GM21526 (cell line): ENCODE results near the gene LOXL3.
A peak's percentile ranks its signal among the peaks of the same experiment; 100 is the strongest.

ENCODE experiments used
- ATAC-seq: cut with Tn5 transposase; IDR thresholded peaks from one replicate; pipeline ENCODE4 v1.9.1; 2021; ENCODE audit warnings: moderate library complexity; ENCODE audit not compliant: unreplicated experiment, low FRiP score

LOXL3 gene

DNA sequence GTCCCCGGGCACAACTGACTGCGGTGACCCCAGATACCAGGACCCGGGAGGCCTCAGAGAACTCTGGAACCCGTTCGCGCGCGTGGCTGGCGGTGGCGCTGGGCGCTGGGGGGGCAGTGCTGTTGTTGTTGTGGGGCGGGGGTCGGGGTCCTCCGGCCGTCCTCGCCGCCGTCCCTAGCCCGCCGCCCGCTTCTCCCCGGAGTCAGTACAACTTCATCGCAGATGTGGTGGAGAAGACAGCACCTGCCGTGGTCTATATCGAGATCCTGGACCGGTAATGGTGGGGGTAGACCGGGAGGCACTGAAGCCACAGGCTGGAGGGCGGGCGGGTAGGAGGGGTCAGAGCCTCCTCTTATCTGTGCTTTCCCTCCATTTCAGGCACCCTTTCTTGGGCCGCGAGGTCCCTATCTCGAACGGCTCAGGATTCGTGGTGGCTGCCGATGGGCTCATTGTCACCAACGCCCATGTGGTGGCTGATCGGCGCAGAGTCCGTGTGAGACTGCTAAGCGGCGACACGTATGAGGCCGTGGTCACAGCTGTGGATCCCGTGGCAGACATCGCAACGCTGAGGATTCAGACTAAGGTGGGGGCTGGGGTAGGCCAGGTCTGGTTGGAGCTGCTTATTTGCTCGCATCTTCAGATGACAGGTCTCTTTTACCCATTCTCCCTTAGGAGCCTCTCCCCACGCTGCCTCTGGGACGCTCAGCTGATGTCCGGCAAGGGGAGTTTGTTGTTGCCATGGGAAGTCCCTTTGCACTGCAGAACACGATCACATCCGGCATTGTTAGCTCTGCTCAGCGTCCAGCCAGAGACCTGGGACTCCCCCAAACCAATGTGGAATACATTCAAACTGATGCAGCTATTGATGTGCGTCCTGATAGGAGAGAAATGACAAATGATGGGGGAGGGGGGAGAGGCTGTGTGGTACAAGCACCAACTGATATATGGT lies 23.2 kb downstream of the LOXL3 start:
- peak; percentile 17 for ATAC-seq

GRCh38 chr2:74529357-74530238 lies 24.1 kb downstream of the LOXL3 start, which contains the start of the genes AUP1 and HTRA2:
Gene AUP1, minus strand, starts transcription at chr2:74529706. Its CDS starts 77 bp downstream, at chr2:74529629.
Gene HTRA2, plus strand, starts transcription at chr2:74529933. Its CDS starts 74 bp downstream, at chr2:74530007.
- ATAC-seq = peak; percentile 73

DNA sequence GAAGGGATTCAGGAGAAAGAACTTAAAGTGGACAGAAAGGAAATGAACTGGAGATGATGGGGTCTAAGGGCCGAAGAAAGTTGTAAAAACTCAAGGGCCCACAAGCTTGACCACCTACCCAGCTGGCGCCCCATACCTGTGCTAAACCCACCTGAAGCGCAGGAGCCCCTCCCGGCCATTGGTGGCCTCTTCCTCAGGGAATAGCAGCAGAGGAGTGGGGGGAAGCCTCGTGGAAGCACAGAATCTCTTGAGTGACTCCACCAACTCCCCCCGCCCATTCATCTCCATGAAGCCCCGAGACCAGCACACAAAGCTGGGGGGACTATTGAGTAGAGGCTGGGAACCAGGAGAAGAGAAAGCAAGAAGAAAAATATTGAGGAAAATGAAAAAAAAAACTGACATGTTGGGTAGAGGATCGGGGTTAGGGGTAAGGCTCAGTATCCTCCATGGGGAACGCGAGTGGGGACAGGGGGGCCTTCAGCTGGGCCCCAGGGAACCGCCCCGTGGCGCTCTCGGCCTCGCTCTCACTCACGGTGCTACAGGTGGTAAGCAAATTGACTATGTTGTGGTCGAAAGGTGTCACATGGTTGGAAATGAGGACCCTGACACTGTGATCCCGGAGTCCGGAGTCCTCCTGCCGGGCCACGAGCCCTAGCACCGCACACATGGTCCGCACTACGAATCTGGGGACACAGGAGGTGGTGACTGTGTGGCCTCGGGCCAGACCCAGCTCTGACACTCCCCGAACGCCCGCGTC lies 25.0 kb downstream of the LOXL3 start:
- ATAC-seq = peak; percentile 10

- ATAC-seq = no peak
Measured at GRCh38 chr2:74527741-74528140, 26.0 kb downstream of the LOXL3 start.

DNA sequence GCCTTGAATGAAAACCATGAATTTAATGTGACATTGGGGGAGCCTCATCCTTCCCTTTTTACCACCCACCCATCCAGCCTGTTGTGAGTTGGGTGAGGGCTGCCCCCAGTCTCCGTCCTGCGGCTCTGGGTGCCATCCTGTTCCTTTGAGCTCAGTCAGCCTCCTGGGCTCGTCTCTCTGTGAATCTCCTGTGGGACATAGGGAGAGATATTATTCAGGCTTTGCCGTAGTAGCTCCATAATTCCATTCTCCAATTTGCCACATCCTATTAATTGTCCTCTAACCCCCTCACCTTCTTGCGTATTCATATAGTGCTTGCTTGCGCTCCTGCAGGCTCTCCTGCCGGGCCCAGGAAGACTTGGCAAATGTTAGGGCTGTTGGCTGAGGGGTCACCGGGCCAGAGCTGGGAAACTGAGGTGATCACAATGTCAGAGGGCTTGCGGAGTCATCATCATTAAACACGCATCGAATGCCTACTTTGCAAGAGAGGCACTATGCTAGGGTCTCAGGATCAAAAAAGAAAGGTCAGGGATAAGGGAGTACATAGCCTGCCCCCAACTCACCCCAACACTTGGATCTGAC lies 27.0 kb downstream of the LOXL3 start:
- ATAC-seq = no peak

DNA sequence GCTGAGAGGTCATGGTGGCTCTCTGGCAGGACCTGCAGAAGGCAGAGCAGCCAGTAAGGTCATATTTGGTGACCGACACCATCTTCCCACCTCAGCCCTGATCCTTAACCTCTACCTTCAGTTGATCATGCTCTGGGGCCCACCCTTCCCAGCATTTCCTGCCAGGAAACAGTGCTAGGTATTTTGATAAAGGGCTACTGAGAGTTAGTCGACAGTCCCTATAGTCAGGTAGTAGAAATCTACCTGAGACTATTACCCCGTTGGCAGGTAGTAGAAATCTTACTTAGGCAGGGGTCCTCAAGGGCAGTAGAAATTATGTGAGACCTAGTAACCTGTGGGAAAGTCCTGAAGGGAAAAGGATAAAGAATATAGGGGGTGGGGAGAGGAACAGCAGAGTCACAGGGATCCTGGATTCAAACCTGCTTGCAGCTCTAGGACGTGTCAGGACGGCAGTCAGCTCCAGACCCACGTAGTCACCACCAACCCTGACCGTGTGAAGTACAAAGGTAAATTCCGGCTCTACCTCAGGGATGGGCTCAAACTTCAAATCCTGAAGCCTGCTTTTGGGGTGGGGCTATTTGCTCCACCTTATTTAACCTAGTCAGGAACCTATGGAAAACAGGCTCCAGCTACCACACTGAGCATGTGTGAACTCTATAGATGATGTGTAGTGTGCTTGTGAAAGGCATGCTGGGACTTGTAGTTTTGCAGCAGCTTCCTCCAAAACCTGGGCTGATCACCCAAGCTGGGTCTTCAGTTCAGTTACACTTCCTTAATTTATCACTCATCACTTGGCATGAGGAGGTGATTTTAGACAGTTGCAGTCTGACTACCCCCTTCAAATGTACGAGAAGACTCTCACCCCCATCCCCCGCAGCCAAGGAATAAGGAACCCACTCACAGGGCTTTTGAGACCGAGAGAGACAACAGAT lies 27.8 kb downstream of the LOXL3 start, which contains the start of gene DQX1:
Gene DQX1 (minus strand): TSS at position 515 of the 932 bp plus-strand sequence. CDS start 502 bp downstream, at position 13.
- no peak for ATAC-seq

DNA sequence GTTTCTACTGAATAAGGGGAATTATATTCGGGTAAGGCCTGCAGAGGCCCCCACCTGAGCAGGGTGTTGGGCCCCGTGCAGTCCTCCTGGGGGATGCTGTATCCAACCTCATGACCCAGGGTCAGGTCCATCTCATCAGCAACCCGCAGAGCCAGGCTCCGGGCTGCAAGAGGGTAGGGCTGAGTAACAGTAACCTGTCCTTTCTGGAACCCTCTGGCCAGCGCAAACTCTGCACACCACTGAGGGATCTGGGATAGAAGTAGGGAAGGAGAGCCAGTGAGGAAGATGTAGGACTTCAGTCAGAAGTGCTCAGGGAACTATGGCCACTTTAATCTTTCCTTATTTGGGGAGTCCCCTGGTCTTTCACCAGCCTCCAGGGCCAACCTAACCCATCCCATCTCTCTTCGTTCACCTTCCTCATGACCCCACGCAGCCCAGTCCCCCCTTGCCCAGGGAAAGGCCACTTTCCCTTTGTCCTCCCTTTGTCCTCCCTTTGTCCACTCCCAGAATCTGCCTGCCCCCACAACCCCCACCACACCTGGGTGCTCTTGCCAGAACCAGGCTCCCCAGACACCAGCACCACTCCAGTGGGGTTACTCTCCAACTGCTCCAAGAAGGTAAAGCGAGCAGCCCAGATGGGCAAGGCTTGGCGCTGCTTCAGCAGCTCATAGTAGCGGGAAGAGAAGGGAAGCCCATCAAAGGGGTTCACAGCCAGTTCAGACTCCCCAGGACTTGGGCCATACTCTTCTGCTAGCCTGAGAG lies 28.6 kb downstream of the LOXL3 start:
- no peak for ATAC-seq

- ATAC-seq = no peak
Measured at GRCh38 chr2:74524005-74524404, 29.7 kb downstream of the LOXL3 start.

- ATAC-seq = no peak
Measured at GRCh38 chr2:74522516-74522915, 31.2 kb downstream of the LOXL3 start.

DNA sequence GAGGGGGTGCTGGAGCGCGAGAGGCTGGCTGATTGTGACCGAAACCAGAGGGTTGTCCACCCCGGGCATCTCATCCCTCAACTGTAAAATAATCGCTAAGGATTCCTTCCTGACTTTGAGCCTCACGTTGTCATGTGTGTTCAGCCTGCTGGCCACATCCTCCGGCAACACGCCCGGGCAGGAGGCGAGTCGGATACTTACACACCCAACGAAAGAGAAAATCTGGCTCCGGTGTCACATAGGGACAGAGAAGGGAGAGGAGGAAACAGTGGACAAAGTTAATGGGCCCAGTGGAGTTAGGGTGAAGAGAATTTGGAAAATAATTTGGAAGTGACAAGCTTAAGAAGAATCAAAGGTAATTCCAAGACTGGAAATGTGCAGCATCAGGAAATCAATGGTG lies 37.1 kb downstream of the LOXL3 start:
- no peak for ATAC-seq

- ATAC-seq = no peak
Measured at GRCh38 chr2:74515981-74516633, 37.6 kb downstream of the LOXL3 start.

DNA sequence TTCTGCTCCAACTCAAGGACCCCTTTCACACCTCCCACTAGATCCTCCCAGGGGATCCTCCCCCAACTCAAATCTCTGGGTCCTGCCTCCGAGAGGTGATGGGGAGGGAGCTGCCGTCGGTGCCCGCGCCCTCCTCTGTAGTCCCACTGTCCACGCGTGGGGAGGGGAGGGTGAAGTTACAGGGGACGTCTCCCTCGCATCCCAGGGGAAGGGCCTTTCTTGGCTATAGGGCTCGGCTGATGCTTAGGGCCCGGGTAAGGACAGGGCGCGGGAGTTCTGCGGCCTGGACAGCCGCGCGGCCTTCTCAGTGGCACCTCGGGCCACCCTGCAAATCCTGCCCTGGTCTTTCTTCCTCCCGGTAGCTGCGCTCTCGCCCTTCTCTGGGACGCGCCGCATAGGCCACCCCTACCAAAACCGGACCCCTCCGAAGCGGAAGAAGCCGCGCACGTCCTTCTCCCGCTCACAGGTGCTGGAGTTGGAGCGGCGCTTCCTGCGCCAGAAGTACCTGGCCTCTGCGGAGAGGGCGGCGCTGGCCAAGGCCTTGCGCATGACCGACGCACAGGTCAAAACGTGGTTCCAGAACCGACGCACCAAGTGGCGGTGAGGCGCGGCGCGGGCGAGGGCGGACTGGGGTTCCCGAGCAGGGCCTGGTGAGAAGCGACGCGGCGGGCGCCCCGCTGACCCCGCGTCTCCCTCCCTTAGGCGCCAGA lies 38.3 kb downstream of the LOXL3 start:
- no peak for ATAC-seq

DNA sequence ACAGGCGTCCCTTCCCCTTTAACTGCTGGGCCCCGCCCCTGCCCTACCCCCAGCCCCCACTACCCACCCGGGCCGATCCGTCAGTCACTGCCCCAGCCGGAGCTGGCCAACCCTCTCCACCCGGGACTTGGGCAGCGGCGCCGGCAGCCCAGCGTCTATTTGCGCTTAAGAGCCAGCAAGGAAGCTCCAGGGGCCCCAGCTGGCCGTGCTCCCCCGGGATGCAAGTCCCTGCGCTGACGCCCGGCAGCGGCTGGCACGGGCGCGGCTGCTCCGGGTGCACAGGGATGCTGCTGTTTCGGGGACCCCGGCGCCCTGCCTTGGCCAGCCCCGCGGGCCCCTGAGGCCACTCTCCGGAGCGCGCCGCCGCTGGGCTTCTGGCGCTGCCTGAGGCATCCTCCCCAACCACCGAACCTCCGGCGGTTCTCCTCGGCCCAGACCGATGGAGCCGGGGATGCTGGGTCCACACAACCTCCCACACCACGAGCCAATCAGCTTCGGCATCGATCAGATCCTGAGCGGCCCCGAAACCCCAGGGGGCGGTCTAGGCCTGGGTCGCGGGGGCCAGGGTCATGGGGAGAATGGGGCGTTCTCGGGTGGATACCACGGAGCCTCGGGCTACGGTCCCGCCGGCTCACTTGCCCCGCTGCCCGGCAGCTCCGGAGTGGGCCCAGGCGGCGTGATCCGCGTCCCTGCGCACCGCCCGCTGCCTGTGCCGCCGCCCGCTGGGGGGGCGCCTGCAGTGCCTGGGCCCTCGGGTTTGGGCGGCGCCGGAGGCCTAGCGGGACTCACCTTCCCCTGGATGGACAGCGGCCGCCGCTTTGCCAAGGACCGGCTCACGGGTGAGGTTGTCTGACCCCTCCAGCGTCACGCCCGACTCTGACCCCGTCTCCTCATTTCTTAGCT lies 39.1 kb downstream of the LOXL3 start, which contains the start of gene TLX2:
Gene TLX2 (plus strand): TSS at position 83 of the 903 bp plus-strand sequence. CDS start 357 bp downstream, at position 440.
- ATAC-seq = no peak

DNA sequence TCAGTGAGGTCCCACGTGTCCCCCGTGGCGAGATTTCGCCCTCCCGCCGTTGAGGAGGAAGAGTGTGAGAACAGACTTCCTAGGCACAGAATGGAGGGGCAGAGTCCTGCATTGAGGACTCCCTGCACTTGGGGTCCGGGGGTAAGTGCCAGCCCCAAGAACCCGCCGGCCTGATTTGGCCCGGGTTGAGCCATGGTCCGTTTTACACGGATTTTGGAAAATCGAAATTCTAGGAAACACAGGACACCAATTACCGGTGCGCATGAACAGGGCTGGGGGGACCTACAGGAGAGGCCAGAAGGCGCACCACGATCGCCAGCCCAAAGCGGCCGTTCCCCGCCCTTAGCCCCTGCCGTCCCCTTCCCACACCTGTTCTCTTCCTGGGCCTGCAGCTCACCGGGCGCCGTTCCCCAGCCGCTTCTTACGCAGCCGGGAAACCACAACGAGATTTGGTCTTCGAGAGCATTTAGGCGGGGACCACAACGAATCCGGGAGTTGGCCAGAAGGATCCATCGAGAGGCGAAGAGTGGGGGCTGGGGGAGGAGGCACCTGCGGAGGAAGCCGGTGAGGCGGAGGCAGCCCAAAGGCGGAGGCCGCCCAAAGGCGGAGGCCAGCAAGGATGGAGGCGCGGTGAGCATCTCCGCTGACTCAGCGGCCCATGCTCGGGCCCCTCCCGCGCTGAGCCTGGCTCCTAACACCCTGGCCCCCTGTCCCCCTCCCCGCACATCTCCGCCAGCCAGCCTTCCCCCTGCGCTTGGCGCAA lies 40.0 kb downstream of the LOXL3 start:
- ATAC-seq = no peak
